ENCODE data around the gene VDR.

DNA sequence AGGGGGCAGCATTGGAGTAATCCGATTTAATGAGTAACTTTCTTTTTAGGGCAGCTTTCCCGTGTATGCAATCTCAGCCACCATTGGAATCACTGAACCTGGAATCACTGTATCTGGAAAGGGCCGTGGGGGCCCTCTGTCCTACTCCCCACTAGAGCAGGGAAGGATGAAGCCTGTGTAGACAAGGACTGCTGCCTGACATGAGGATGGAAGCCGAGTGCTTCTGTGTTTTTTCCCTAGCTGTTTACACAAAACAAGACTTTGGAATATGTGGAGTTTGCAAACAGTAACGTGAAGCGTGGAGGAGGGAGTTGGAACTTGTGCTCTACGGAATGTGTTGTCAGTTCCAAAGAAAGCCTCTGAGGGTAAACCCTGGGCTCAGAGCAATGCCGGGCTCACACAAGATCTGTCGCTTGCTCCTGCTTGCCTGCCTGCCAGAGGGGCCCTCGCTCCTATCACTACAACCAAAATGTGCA, 52.7 kb downstream of the VDR start:
- TF ChIP-seq POLR2AphosphoS5 (IDR thresholded peaks at IDR 0.05; ENCODE audit: low read depth, low read length) (no peak), SIN3A (IDR thresholded peaks at IDR 0.05; ENCODE audit: borderline replicate concordance, insufficient read depth, low read length) (no peak), TAF1 (IDR thresholded peaks at IDR 0.05; ENCODE audit: borderline replicate concordance, insufficient read depth, low read length) (no peak)
- TF ChIP-seq, protein P1, sequence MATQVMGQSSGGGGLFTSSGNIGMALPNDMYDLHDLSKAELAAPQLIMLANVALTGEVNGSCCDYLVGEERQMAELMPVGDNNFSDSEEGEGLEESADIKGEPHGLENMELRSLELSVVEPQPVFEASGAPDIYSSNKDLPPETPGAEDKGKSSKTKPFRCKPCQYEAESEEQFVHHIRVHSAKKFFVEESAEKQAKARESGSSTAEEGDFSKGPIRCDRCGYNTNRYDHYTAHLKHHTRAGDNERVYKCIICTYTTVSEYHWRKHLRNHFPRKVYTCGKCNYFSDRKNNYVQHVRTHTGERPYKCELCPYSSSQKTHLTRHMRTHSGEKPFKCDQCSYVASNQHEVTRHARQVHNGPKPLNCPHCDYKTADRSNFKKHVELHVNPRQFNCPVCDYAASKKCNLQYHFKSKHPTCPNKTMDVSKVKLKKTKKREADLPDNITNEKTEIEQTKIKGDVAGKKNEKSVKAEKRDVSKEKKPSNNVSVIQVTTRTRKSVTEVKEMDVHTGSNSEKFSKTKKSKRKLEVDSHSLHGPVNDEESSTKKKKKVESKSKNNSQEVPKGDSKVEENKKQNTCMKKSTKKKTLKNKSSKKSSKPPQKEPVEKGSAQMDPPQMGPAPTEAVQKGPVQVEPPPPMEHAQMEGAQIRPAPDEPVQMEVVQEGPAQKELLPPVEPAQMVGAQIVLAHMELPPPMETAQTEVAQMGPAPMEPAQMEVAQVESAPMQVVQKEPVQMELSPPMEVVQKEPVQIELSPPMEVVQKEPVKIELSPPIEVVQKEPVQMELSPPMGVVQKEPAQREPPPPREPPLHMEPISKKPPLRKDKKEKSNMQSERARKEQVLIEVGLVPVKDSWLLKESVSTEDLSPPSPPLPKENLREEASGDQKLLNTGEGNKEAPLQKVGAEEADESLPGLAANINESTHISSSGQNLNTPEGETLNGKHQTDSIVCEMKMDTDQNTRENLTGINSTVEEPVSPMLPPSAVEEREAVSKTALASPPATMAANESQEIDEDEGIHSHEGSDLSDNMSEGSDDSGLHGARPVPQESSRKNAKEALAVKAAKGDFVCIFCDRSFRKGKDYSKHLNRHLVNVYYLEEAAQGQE (IDR thresholded peaks at IDR 0.05; ENCODE audit: insufficient read depth in 1 of 2, low read depth in 2 of 2, low read length in 2 of 2): no peak
